K562 (cell line): ENCODE data around the gene PRDM11. TPM values are rescaled to one million over a fixed set of nuclear protein-coding genes. Genes with fewer than 3 reads are reported as not detected.

Experiments used
- ATAC-seq: fragments of 200-7000 bp; cut with Tn5 transposase; 3 replicates; pipeline ENCODE4 v1.9.1; 2020; ENCODE audit warnings: moderate library complexity
- BruUV-seq: library from RNA; stranded (reverse); fragments of 400-500 nt; replicated peaks from 2 replicates; lab custom pipeline; 2021; lab: Mats Ljungman, UMichigan
- CTCF ChIA-PET: fragments of 300-600 bp; formaldehyde crosslinking; extraction: SDS; loops from one replicate; lab custom pipeline; 2021; ENCODE audit warnings: low intra/inter-chr PET ratio; lab: Yijun Ruan, JAX
- POLR2A ChIA-PET: fragments of 300-600, 350-650 bp; sonication (Branson Sonifier 250); formaldehyde crosslinking; extraction: SDS; loops from one replicate; lab custom pipeline; 2021; ENCODE audit warnings: antibody characterized with exemption, inconsistent platforms; lab: Yijun Ruan, JAX
- DNase-seq, 4 experiments: peaks; one replicate each; pipeline versions ENCODE4 v3.0.0 to v3.0.0-alpha.2; 2011 to 2018; ENCODE audit warnings: low spot score in 3 of 4, mixed read lengths in 3 of 4; ENCODE audit errors: extremely low read depth in 1 of 4
- FAIRE-seq: peaks from 2 replicates; lab custom pipeline; 2011; peaks lifted over from hg19 to GRCh38; lab: Jason Lieb, UNC
- H2AFZ ChIP-seq: 2 replicates; pipeline ENCODE4 v1.6.0; 2011; ENCODE audit warnings: low read depth, low read length, control low read depth, inconsistent platforms
- H3K27ac ChIP-seq: fragments of 200-600 bp; 3 replicates; pipeline ENCODE4 v1.8.0; 2011; ENCODE audit warnings: low read depth, mild to moderate bottlenecking, control low read depth, inconsistent platforms, low read length, moderate library complexity, mixed read lengths; ENCODE audit errors: extremely low read depth
- H3K27me3 ChIP-seq, 2 experiments: fragments of 300-600 bp in 1 of 2; 2 replicates in 1 of 2; 3 replicates in 1 of 2; pipeline versions ENCODE4 v1.6.0 to v1.8.0; 2011; ENCODE audit warnings: inconsistent platforms in 2 of 2, low read length in 2 of 2, mild to moderate bottlenecking in 1 of 2, mixed read lengths in 1 of 2, moderate library complexity in 1 of 2; ENCODE audit not compliant: control insufficient read depth in 2 of 2, insufficient read depth in 2 of 2
- H3K36me3 ChIP-seq: fragments of 300-600 bp; 3 replicates; pipeline ENCODE4 v1.8.0; 2011; ENCODE audit warnings: mild to moderate bottlenecking, low read length, inconsistent platforms; ENCODE audit not compliant: control insufficient read depth, insufficient read depth
- H3K4me1 ChIP-seq, 2 experiments: fragments of 200-600 bp in 1 of 2; replicated peaks in 1 of 2; 2 replicates in 1 of 2; 3 replicates in 1 of 2; pipeline versions ENCODE4 v1.5.1 to v1.8.0; 2011; ENCODE audit warnings: inconsistent platforms in 2 of 2, low read length in 2 of 2, mild to moderate bottlenecking in 1 of 2, mixed read lengths in 1 of 2, moderate library complexity in 1 of 2; ENCODE audit not compliant: control insufficient read depth in 2 of 2, insufficient read depth in 2 of 2
- H3K4me2 ChIP-seq: 2 replicates; pipeline ENCODE4 v1.6.1; 2011; ENCODE audit warnings: low read length, control low read depth, inconsistent platforms, mixed read lengths; ENCODE audit not compliant: insufficient read depth
- H3K4me3 ChIP-seq: fragments of 200-600 bp; sonication (generic), shearing (Covaris generic); 2 replicates; pipeline ENCODE4 v1.5.1; 2016; ENCODE audit warnings: control low read depth, inconsistent platforms
- H3K79me2 ChIP-seq: fragments of 200-600 bp; 3 replicates; pipeline ENCODE4 v1.8.0; 2011; ENCODE audit warnings: low read length, inconsistent platforms; ENCODE audit not compliant: control insufficient read depth, insufficient read depth
- H3K9ac ChIP-seq, 2 experiments: 2 replicates each; pipeline versions ENCODE4 v1.6.0 to v1.6.1; 2011; ENCODE audit warnings: low read depth in 2 of 2, low read length in 2 of 2, control low read depth in 1 of 2, inconsistent platforms in 1 of 2, mild to moderate bottlenecking in 1 of 2, mixed read lengths in 1 of 2; ENCODE audit not compliant: insufficient read depth in 1 of 2
- H3K9me1 ChIP-seq: one replicate; pipeline ENCODE4 v1.6.0; 2011; ENCODE audit warnings: inconsistent platforms, mild to moderate bottlenecking, low read length, moderate library complexity; ENCODE audit not compliant: control insufficient read depth, insufficient read depth
- H3K9me3 ChIP-seq: replicated peaks from 2 replicates; pipeline ENCODE4 v1.5.1; 2011; ENCODE audit warnings: low read depth, low read length, inconsistent platforms; ENCODE audit not compliant: control insufficient read depth, insufficient read depth
- H4K20me1 ChIP-seq: replicated peaks from 2 replicates; pipeline ENCODE4 v1.6.1; 2011; ENCODE audit warnings: low read length, inconsistent platforms, mixed read lengths; ENCODE audit not compliant: control insufficient read depth, insufficient read depth
- AFF1 ChIP-seq, 2 experiments: fragments of 450-650 bp; IDR thresholded peaks; 2 replicates each; pipeline ENCODE4 v1.6.1; 2018; ENCODE audit warnings: mild to moderate bottlenecking in 2 of 2, low read depth in 1 of 2; ENCODE audit not compliant: partially characterized antibody in 2 of 2
- CEBPG ChIP-seq, 3 experiments: fragments of 200-800 bp in 1 of 3; sonication (Bioruptor generic) in 1 of 3; sonication (generic) in 1 of 3; formaldehyde crosslinking in 1 of 3; IDR thresholded peaks in 2 of 3; conservative IDR thresholded peaks in 1 of 3; 2 replicates each; pipeline versions ENCODE4 v1.6.1 to v1.8.0; 2016 to 2022; ENCODE audit warnings: missing compliant biosample characterization in 2 of 3, missing genetic modification characterization in 2 of 3, mild to moderate bottlenecking in 1 of 3, missing genetic modification reagents in 1 of 3
- EWSR1 ChIP-seq: fragments of 450-650 bp; IDR thresholded peaks from 2 replicates; pipeline ENCODE4 v1.6.1; 2018; ENCODE audit warnings: borderline replicate concordance, mild to moderate bottlenecking, low read depth, moderate library complexity; ENCODE audit not compliant: partially characterized antibody
- FOXJ2 ChIP-seq: fragments of 200-800 bp; sonication (Bioruptor generic); IDR thresholded peaks from 2 replicates; pipeline ENCODE4 v1.6.1; 2016; ENCODE audit warnings: missing genetic modification characterization, missing compliant biosample characterization
- HEY1 ChIP-seq: fragments of 250-450 bp; sonication (Bioruptor Pico); IDR thresholded peaks from 2 replicates; pipeline ENCODE4 v1.5.0; 2020; ENCODE audit warnings: mild to moderate bottlenecking, moderate library complexity, borderline replicate concordance
- ID3 ChIP-seq, 2 experiments: fragments of 250-450 bp in 1 of 2; fragments of 450-650 bp in 1 of 2; sonication (Bioruptor Pico) in 1 of 2; IDR thresholded peaks; 2 replicates each; pipeline versions ENCODE4 v1.6.1 to v1.8.0; 2016 to 2021; ENCODE audit warnings: mild to moderate bottlenecking in 2 of 2, moderate library complexity in 2 of 2, missing compliant biosample characterization in 1 of 2, missing genetic modification characterization in 1 of 2
- NCOA4 ChIP-seq: fragments of 450-650 bp; IDR thresholded peaks from 2 replicates; pipeline ENCODE4 v1.6.1; 2018; ENCODE audit warnings: mild to moderate bottlenecking; ENCODE audit not compliant: partially characterized antibody
- OTX1 ChIP-seq: fragments of 450-650 bp; formaldehyde crosslinking; IDR thresholded peaks from 2 replicates; pipeline ENCODE4 v1.4.0; 2022; ENCODE audit warnings: mild to moderate bottlenecking
- PHB ChIP-seq: fragments of 250-450 bp; sonication (Bioruptor Pico); IDR thresholded peaks from 2 replicates; pipeline ENCODE4 v1.5.0; 2021
- RBM25 ChIP-seq: fragments of 200-400 bp; formaldehyde crosslinking; IDR thresholded peaks from 2 replicates; pipeline ENCODE4 v1.6.1; 2018; ENCODE audit warnings: low read length, low read depth, moderate library complexity; ENCODE audit not compliant: severe bottlenecking
- SP2 ChIP-seq: IDR thresholded peaks from 2 replicates; pipeline ENCODE4 v1.6.1; 2011; ENCODE audit warnings: mild to moderate bottlenecking, low read depth, low read length, moderate library complexity; ENCODE audit not compliant: poor library complexity, severe bottlenecking; ENCODE audit errors: extremely low read depth
- TEAD1 ChIP-seq, 2 experiments: fragments of 450-650 bp in 1 of 2; sonication (generic) in 1 of 2; formaldehyde crosslinking; IDR thresholded peaks; 2 replicates each; pipeline versions ENCODE4 v1.4.0 to v1.8.0; 2020 to 2022; ENCODE audit warnings: mild to moderate bottlenecking in 2 of 2, missing genetic modification reagents in 1 of 2
- TSC22D4 ChIP-seq: fragments of 450-650 bp; IDR thresholded peaks from 2 replicates; pipeline ENCODE4 v1.6.1; 2016; ENCODE audit warnings: missing genetic modification characterization, missing biosample characterization, control low read depth
- U2AF1 ChIP-seq: fragments of 200-400 bp; formaldehyde crosslinking; optimal IDR thresholded peaks from 2 replicates; pipeline ENCODE3; 2017; ENCODE audit warnings: mild to moderate bottlenecking, low read depth, low read length, moderate library complexity
- ZNF280A ChIP-seq: fragments of 450-650 bp; IDR thresholded peaks from 2 replicates; pipeline ENCODE4 v1.6.1; 2018; ENCODE audit warnings: mild to moderate bottlenecking, low read depth; ENCODE audit not compliant: partially characterized antibody
- ZNF717 ChIP-seq: fragments of 250-450 bp; sonication (Bioruptor Pico); IDR thresholded peaks from 2 replicates; pipeline ENCODE4 v1.5.0; 2021
- in situ Hi-C: fragments of 300-500 bp; cut with MboI; formaldehyde crosslinking; loops from 4 replicates; pipeline ENCODE4 v1.15.0; 2018; ENCODE audit warnings: inconsistent platforms, mixed read lengths
- intact Hi-C: fragments of 100-400 bp; cut with micrococcal nuclease; formaldehyde crosslinking; loops from 2 replicates; pipeline ENCODE4 v1.14.2; 2022
- polyA plus RNA-seq, 8 experiments: library from polyadenylated mRNA; depleted of rRNA in 4 of 8; stranded (reverse) in 5 of 8; unstranded in 3 of 8; fragments of >200 nt; fragmentation: Nextera tagmentation in 2 of 8; fragmentation: Illumina TruSeq in 1 of 8; extraction: Ambion mirVana in 2 of 8; extraction: Trizol in 1 of 8; gene quantifications; 2 replicates each; pipeline versions ENCODE4 v1.2.1 to v1.2.3, GENCODE V29; 2011 to 2014; ENCODE audit warnings: inconsistent platforms in 1 of 8, missing spikeins in 1 of 8
- total RNA-seq, 7 experiments: library from RNA; depleted of rRNA in 6 of 7; stranded (reverse); fragments of >200 nt in 6 of 7; fragmentation: Illumina TruSeq in 2 of 7; extraction: Trizol in 2 of 7; gene quantifications; 2 replicates each; pipeline versions ENCODE4 v1.2.1 to v1.2.3, GENCODE V29; 2011 to 2021; ENCODE audit warnings: low replicate concordance in 1 of 7

PRDM11 gene
- total and polyA plus RNA-seq, 9 of the 15 experiments (the other 6 are each of a cell fraction or from before 2014, with no cell fraction given) = 0.01 to 1.1 (median 0.29) TPM

GRCh38 chr11:45260071-45260470 is 113.6 kb downstream of the PRDM11 start:
- H3K36me3 ChIP-seq = no peaks in the 10 kb centered on the region
- in situ Hi-C loops (no loop called here), intact Hi-C loops (no loop called here)
- no peaks in the 10 kb centered on the region for H4K20me1 ChIP-seq
- H3K27me3 ChIP-seq = peaks cover 0 to 6% of the 10 kb centered on the region in 2 experiments; a peak in 1 of 5 replicates
- H3K9ac ChIP-seq = no peak overlapping the region
- no peaks in the 10 kb centered on the region for H3K9me1 ChIP-seq
- DNase-seq = no peak
- H3K4me1 ChIP-seq = no peaks in the 10 kb centered on the region
- no TSS peak for BruUV-seq
- CTCF ChIA-PET = no interaction called here
- FAIRE-seq = no peak
- H3K9me3 ChIP-seq = no peaks in the 10 kb centered on the region
- H2AFZ ChIP-seq = no peak overlapping the region
- no peak overlapping the region for H3K27ac ChIP-seq
- POLR2A ChIA-PET = no interaction called here
- no peak for ATAC-seq
- H3K4me2 ChIP-seq = no peak overlapping the region
- no peak overlapping the region for H3K4me3 ChIP-seq
- no peaks in the 10 kb centered on the region for H3K79me2 ChIP-seq
- TF ChIP-seq AFF1 (IDR thresholded peaks at IDR 0.05; ENCODE audit: low read depth in 1 of 2, partially characterized antibody in 2 of 2) (no peak), CEBPG (CRISPR knock-in tag; IDR thresholded peaks at IDR 0.05) (no peak), CEBPG (tag; conservative IDR thresholded peaks at IDR 0.05 in 1 of 2, IDR thresholded peaks at IDR 0.05 in 1 of 2) (no peak), U2AF1 (no peak), FOXJ2 (tag) (no peak), ZNF280A (no peak), RBM25 (no peak), TSC22D4 (tag) (no peak), ID3 (CRISPR knock-in tag; IDR thresholded peaks at IDR 0.05) (no peak), ID3 (tag; IDR thresholded peaks at IDR 0.05) (no peak), NCOA4 (no peak), PHB (no peak), SP2 (no peak), HEY1 (CRISPR knock-in tag) (no peak), TEAD1 (CRISPR knock-in tag; IDR thresholded peaks at IDR 0.05) (no peak), EWSR1 (no peak), ZNF717 (CRISPR knock-in tag) (no peak), OTX1 (CRISPR knock-in tag) (no peak)
